OCI-LY3 (cell line): ENCODE measurements around the gene MED12L.

Experiments
- H2AFZ ChIP-seq: fragments of 200-600, 300-600 bp; shearing (Covaris generic); 2 replicates; pipeline ENCODE4 v1.6.0; 2014; ENCODE audit warnings: antibody characterized with exemption, low read depth, low read length
- H3K27ac ChIP-seq: fragments of 200-600, 300-600 bp; sonication (generic); 2 replicates; pipeline ENCODE4 v1.5.1; 2014; ENCODE audit warnings: mild to moderate bottlenecking, low read length, moderate library complexity, mixed read lengths
- H3K27me3 ChIP-seq: fragments of 200-600, 300-600 bp; sonication (generic); 2 replicates; pipeline ENCODE4 v1.6.1; 2014; ENCODE audit warnings: low read depth, low read length, mixed read lengths
- H3K36me3 ChIP-seq: fragments of 200-600, 300-600 bp; sonication (generic); replicated peaks from 2 replicates; pipeline ENCODE3; 2014; ENCODE audit warnings: low read depth, low read length, mixed read lengths
- H3K4me1 ChIP-seq: fragments of 300-600, 200-600 bp; sonication (generic); 2 replicates; pipeline ENCODE4 v1.6.1; 2014; ENCODE audit warnings: low read length, mixed read lengths
- H3K4me2 ChIP-seq: fragments of 200-600, 300-600 bp; sonication (generic); 2 replicates; pipeline ENCODE4 v1.6.1; 2014; ENCODE audit warnings: low read length, mixed read lengths
- H3K4me3 ChIP-seq: fragments of 300-600, 200-600 bp; sonication (generic); 2 replicates; pipeline ENCODE4 v1.5.1; 2014; ENCODE audit warnings: antibody characterized with exemption, mild to moderate bottlenecking, low read length, moderate library complexity
- H3K79me2 ChIP-seq: fragments of 300-600, 200-600 bp; shearing (Covaris generic); 2 replicates; pipeline ENCODE4 v1.6.1; 2014; ENCODE audit warnings: mild to moderate bottlenecking, low read length, mixed read lengths
- H3K9ac ChIP-seq: fragments of 300-600, 200-600 bp; shearing (Covaris generic); 2 replicates; pipeline ENCODE4 v1.6.0; 2014; ENCODE audit warnings: mild to moderate bottlenecking, low read length, moderate library complexity
- H3K9me3 ChIP-seq: fragments of 200-600, 300-600 bp; shearing (Covaris generic); 2 replicates; pipeline ENCODE4 v1.6.1; 2014; ENCODE audit warnings: low read length, mixed read lengths; ENCODE audit not compliant: insufficient read depth
- H4K20me1 ChIP-seq: fragments of 200-600, 300-600 bp; sonication (generic); 2 replicates; pipeline ENCODE4 v1.6.1; 2016; ENCODE audit warnings: low read length, mixed read lengths; ENCODE audit not compliant: insufficient read depth
- CTCF ChIP-seq: fragments of 200-600, 300-600 bp; sonication (generic); IDR thresholded peaks from 2 replicates; pipeline ENCODE4 v1.5.1; 2014; ENCODE audit warnings: antibody characterized with exemption, low read length, low read depth
- EZH2phosphoT487 ChIP-seq: fragments of 200-600 bp; shearing (Covaris generic); IDR thresholded peaks from 2 replicates; pipeline ENCODE4 v1.6.1; 2018; ENCODE audit warnings: antibody characterized with exemption, mixed run types, low read depth

Gene MED12L

GRCh38 chr3:151147299-151147698 is 61.8 kb downstream of the MED12L start:
- H3K4me3 ChIP-seq, result no peak overlapping the region
- H2AFZ ChIP-seq, result no peak overlapping the region
- peaks cover 32% of the 10 kb centered on the region for H3K4me1 ChIP-seq
- no peaks in the 10 kb centered on the region for H3K36me3 ChIP-seq
- H3K79me2 ChIP-seq, result no peaks in the 10 kb centered on the region
- no peak for TF ChIP-seq EZH2phosphoT487
- no peak for TF ChIP-seq CTCF
- H3K9me3 ChIP-seq, result no peaks in the 10 kb centered on the region
- H3K27ac ChIP-seq, result no peak overlapping the region
- no peaks in the 10 kb centered on the region for H3K27me3 ChIP-seq
- no peak overlapping the region for H3K9ac ChIP-seq
- H3K4me2 ChIP-seq, result no peak overlapping the region
- H4K20me1 ChIP-seq, result no peaks in the 10 kb centered on the region

DNA sequence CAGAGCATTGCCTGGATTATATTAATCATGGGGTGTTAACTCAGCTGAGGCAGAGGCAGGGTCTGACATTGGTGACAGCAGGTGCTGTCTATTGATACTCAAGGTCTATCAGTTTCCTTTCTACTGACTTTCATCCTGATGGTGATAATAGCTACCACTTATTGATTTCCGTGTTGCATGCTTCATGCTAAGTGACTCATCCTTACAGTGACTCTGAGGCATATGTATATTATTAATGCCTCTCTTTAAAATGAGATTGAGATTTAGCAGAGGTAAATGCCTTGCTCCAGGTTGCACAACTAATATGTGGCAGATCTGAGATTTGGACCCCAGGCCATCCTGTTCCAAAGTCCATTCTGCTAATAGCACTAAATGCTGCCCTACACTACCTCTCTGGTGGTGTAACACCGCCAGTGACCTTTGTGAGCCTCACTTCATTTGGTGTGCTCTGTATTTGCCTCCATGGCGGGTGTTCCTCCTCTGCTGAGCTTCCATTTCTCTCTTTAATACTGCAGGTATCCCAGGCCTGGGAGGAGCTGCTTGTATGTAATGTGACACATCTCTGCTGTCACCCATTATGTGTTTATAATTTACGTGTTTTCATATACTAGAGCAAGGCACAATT is 67.1 kb downstream of the MED12L start:
- Histone ChIP-seq H3K4me2 (no peak overlapping the region), H3K79me2 (no peaks in the 10 kb centered on the region), H3K36me3 (no peaks in the 10 kb centered on the region), H3K27me3 (no peaks in the 10 kb centered on the region), H3K27ac (no peak overlapping the region), H3K9ac (no peak overlapping the region), H2AFZ (no peak overlapping the region), H4K20me1 (no peaks in the 10 kb centered on the region), H3K4me3 (no peak overlapping the region), H3K4me1 (peaks cover 8% of the 10 kb centered on the region), H3K9me3 (no peaks in the 10 kb centered on the region)
- no peak for TF ChIP-seq EZH2phosphoT487
- TF ChIP-seq CTCF, result no peak

GRCh38 chr3:151154566-151154965 is 69.1 kb downstream of the MED12L start:
- Histone ChIP-seq H2AFZ (no peak overlapping the region), H4K20me1 (no peaks in the 10 kb centered on the region), H3K4me1 (peaks cover 6% of the 10 kb centered on the region), H3K4me3 (no peak overlapping the region), H3K9me3 (no peaks in the 10 kb centered on the region), H3K27me3 (no peaks in the 10 kb centered on the region), H3K27ac (no peak overlapping the region), H3K36me3 (no peaks in the 10 kb centered on the region), H3K4me2 (no peak overlapping the region), H3K9ac (no peak overlapping the region), H3K79me2 (no peaks in the 10 kb centered on the region)
- TF ChIP-seq CTCF, result no peak

- Histone ChIP-seq H3K79me2 (no peaks in the 10 kb centered on the region), H3K27me3 (no peaks in the 10 kb centered on the region), H3K4me2 (no peak overlapping the region), H3K27ac (no peak overlapping the region), H3K4me1 (peaks cover 6% of the 10 kb centered on the region), H2AFZ (no peak overlapping the region), H3K9me3 (no peaks in the 10 kb centered on the region), H3K9ac (no peak overlapping the region), H4K20me1 (no peaks in the 10 kb centered on the region), H3K4me3 (no peak overlapping the region), H3K36me3 (no peaks in the 10 kb centered on the region)
- TF ChIP-seq EZH2phosphoT487 (no peak), CTCF (no peak)
Measured at GRCh38 chr3:151155409-151156128, 70.1 kb downstream of the MED12L start.
